Prostate gland (tissue), 2 donors: ENCODE data around the gene PLXNB2. TPM values are rescaled to one million over a fixed set of nuclear protein-coding genes. Genes with fewer than 3 reads are reported as not detected.

Source experiments
- DNase-seq: peaks from one replicate; pipeline ENCODE4 v3.0.0-alpha.2; 2019; ENCODE audit warnings: low spot score
- H3K27ac ChIP-seq, 2 donors: fragments of 200-600 bp; sonication (generic); 2 replicates each; pipeline ENCODE4 v1.5.1; 2017 to 2019
- H3K27me3 ChIP-seq: fragments of 200-600 bp; sonication (generic); replicated peaks from 2 replicates; pipeline ENCODE4 v1.5.1; 2019; ENCODE audit not compliant: insufficient read depth
- H3K36me3 ChIP-seq, 2 donors: fragments of 200-600 bp; sonication (generic); 1 replicate in 1 of 2; 2 replicates in 1 of 2; pipeline versions ENCODE4 v1.5.1 to v1.8.1; 2017 to 2019
- H3K4me1 ChIP-seq: fragments of 200-600 bp; sonication (generic); replicated peaks from 2 replicates; pipeline ENCODE4 v1.5.1; 2019
- H3K4me3 ChIP-seq, 2 donors: fragments of 200-600 bp; sonication (generic); 2 replicates each; pipeline ENCODE4 v1.5.1; 2017 to 2019
- H3K9me3 ChIP-seq: fragments of 200-600 bp; sonication (generic); 2 replicates; pipeline ENCODE4 v1.5.1; 2017
- POLR2A ChIP-seq: fragments of 450-650 bp; IDR thresholded peaks from one replicate; pipeline ENCODE4 v1.6.1; 2016; ENCODE audit warnings: antibody characterized with exemption, mild to moderate bottlenecking
- POLR2AphosphoS5 ChIP-seq: sonication (generic); formaldehyde crosslinking; IDR thresholded peaks from one replicate; pipeline ENCODE4 v1.6.1; 2017; ENCODE audit warnings: antibody characterized with exemption
- WGBS: methylation state at CpG from one replicate; pipeline ENCODE4 v1.1.5; 2018; 5-methylcytosine and 5-hydroxymethylcytosine counted together
- intact Hi-C: fragments of 100-400 bp; cut with DNase I; formaldehyde crosslinking; loops from one replicate; pipeline ENCODE4 v1.14.2; 2022
- total RNA-seq, 2 donors: library from RNA; depleted of rRNA; stranded (reverse); fragments of >200 nt; gene quantifications; one replicate each; pipeline ENCODE4 v1.1.0, GENCODE V29; 2016
- TF ChIP-seq, protein P1 (sequence below), 4 experiments: fragments of 200-600 bp in 2 of 4; fragments of 450-650 bp in 2 of 4; sonication (generic) in 2 of 4; IDR thresholded peaks; 1 replicate in 3 of 4; 2 replicates in 1 of 4; pipeline ENCODE4 v1.5.1; 2016 to 2019; ENCODE audit warnings: antibody characterized with exemption in 4 of 4, mild to moderate bottlenecking in 2 of 4, moderate library complexity in 2 of 4

The PLXNB2 gene
- total RNA-seq, 2 donors from 2014 or later, result 259 to 309 TPM

DNA sequence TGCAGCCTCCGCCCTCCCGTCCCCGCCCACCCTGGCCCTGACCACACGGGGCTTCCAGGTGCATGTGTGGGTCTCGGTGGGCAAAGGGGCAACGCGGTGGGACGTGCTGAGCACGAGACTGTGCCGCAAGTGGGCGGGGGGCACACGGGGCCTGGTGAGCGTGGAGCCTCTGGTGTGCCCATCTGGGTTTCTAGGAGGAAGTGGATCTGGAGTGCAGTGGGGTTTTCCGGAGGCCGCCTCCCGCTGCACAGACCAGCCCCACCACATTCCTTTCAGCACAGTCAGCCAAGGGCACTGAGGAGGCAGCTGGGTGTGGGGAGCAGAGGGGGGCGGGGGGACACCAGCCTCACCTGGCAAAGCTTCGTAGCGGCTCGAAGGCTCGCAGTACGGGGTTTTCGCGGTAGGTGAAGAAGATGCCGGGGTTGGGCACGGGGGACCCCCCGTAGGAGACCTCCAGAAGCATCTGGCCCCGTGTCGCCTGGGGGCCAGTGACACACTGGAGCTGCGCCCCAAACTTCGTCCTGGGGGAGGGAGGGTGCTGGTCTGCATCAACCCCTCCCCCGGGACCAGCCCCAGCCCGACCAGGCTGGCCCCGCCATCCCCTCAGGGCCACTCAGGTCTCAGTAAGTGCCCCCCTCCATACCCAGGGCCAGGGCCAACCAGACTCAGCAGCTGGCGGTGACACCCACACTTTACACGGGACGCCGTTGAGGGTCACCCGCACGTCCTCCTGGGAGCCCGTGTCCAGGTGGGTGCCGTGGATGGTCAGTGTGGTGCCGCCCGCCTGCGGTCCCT lies 24.9 kb downstream of the PLXNB2 start:
- Histone ChIP-seq H3K4me3 (peak overlapping the region in 1 of 2 donors; percentile 8), H3K27ac (peak overlapping the region; percentile 63 to 70), H3K4me1 (peaks cover 14% of the 10 kb centered on the region), H3K27me3 (no peaks in the 10 kb centered on the region), H3K36me3 (peaks cover 35 to 64% of the 10 kb centered on the region in 2 donors), H3K9me3 (no peaks in the 10 kb centered on the region)
- WGBS, result 59% methylated on average over 28 of the region's 45 CpGs
- intact Hi-C loops, result no loop called here
- DNase-seq, result peak; percentile 90
- TF ChIP-seq, protein P1, sequence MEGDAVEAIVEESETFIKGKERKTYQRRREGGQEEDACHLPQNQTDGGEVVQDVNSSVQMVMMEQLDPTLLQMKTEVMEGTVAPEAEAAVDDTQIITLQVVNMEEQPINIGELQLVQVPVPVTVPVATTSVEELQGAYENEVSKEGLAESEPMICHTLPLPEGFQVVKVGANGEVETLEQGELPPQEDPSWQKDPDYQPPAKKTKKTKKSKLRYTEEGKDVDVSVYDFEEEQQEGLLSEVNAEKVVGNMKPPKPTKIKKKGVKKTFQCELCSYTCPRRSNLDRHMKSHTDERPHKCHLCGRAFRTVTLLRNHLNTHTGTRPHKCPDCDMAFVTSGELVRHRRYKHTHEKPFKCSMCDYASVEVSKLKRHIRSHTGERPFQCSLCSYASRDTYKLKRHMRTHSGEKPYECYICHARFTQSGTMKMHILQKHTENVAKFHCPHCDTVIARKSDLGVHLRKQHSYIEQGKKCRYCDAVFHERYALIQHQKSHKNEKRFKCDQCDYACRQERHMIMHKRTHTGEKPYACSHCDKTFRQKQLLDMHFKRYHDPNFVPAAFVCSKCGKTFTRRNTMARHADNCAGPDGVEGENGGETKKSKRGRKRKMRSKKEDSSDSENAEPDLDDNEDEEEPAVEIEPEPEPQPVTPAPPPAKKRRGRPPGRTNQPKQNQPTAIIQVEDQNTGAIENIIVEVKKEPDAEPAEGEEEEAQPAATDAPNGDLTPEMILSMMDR (IDR thresholded peaks at IDR 0.05), result no peak
- peak; percentile 81 for TF ChIP-seq POLR2AphosphoS5
- TF ChIP-seq POLR2A, result no peak

DNA sequence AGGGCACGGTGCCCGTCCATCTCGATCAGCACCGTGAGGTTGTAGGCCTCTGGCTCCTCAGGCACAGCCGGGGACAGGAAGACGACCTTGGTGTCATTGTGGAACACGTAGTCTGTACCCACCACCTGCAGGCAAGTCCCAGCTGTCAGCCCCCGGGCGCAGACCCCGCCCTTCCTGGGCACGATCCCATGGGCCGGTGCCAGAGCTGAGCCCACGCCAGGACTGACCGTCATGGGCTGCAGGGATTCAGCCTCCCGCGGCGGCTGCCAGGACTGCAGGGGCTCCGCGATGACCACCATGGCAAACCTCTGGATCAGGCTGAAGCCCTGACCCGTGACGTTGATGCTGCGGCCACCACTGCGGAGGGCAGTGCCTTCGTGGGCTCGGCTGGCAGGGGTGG lies 25.5 kb downstream of the PLXNB2 start:
- H3K27ac ChIP-seq, result peak overlapping the region; percentile 63 to 70
- peak overlapping the region in 1 of 2 donors; percentile 8 for H3K4me3 ChIP-seq
- no peaks in the 10 kb centered on the region for H3K9me3 ChIP-seq
- DNase-seq, result no peak
- H3K4me1 ChIP-seq, result peaks cover 14% of the 10 kb centered on the region
- TF ChIP-seq, protein P1 (IDR thresholded peaks at IDR 0.05), result no peak
- no peak for TF ChIP-seq POLR2A
- TF ChIP-seq POLR2AphosphoS5, result no peak
- intact Hi-C loops, result no loop called here
- peaks cover 32 to 57% of the 10 kb centered on the region in 2 donors for H3K36me3 ChIP-seq
- 39% methylated on average over 20 of the region's 25 CpGs for WGBS
- no peaks in the 10 kb centered on the region for H3K27me3 ChIP-seq

DNA sequence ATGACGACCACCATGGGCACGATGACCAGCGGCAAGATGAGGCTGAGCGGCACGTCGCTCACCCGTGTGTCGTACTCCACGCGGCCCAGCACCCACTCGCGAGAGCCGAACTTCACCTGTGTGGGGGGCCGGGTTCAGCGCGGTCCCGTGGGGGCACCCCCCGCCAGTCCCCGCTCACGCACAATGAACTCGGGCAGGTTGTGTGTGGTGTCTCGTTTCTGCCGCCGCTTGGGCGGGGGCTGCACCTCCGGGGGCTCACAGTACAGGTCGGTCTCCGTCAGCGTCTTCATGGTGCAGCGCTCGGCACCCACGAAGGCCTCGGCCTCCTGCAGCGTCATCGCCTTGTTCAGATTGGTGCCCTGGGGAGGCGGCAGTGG lies 26.1 kb downstream of the PLXNB2 start:
- Histone ChIP-seq H3K4me1 (peaks cover 14% of the 10 kb centered on the region), H3K36me3 (peaks cover 31 to 52% of the 10 kb centered on the region in 2 donors), H3K4me3 (no peak overlapping the region), H3K27me3 (no peaks in the 10 kb centered on the region), H3K27ac (peak overlapping the region; percentile 27 to 63), H3K9me3 (no peaks in the 10 kb centered on the region)
- intact Hi-C loops, result no loop called here
- 83% methylated on average over 31 of the region's 36 CpGs for WGBS
- TF ChIP-seq, protein P1 (IDR thresholded peaks at IDR 0.05), result no peak
- TF ChIP-seq POLR2AphosphoS5 (no peak), POLR2A (no peak)
- DNase-seq, result no peak

DNA sequence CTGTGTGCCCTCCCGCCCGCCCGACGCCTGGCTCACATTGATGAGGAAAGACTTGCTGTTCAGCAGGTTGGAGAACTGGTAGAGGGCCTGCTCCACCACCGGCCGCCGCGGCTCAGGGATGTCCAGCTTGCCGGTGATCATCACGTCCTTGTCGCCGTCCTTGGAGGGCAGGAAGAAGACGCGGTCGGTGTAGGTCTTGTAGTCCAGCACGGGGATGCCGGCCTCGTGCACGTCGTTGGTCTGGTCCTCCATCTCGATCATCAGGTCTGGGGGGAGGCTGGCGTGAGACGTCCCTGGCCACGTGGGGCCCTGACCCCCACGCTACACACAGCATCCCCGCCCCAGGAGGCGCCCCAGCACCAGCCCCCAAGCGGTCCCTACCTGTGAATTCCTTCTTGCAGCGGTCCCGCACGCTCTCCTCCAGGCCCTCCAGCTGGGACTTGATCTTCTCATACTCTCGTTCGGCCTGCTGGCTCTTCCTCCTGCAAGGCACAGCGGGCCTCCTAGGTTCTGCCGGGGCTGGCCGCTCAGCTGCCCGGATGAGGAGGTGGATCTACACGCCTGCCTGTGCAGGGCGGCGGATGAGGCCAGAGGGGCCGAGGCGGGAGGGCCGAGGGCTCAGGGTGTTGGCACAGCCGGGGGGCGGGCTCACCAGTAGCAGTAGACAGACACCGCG lies 26.6 kb downstream of the PLXNB2 start:
- intact Hi-C loops, result no loop called here
- Histone ChIP-seq H3K27ac (peak overlapping the region in 1 of 2 donors; percentile 63), H3K9me3 (no peaks in the 10 kb centered on the region), H3K36me3 (peaks cover 28 to 47% of the 10 kb centered on the region in 2 donors), H3K4me3 (no peak overlapping the region), H3K27me3 (no peaks in the 10 kb centered on the region), H3K4me1 (peaks cover 14% of the 10 kb centered on the region)
- no peak for DNase-seq
- TF ChIP-seq POLR2AphosphoS5 (no peak), POLR2A (no peak)
- TF ChIP-seq, protein P1 (IDR thresholded peaks at IDR 0.05), result no peak
- 94% methylated on average over 39 of the region's 47 CpGs for WGBS
